NB4 (cell line): ENCODE measurements around the gene OR10V1.
A peak's percentile ranks its signal among the peaks of the same experiment; 100 is the strongest.

Source experiments
- DNase-seq: peaks from one replicate; pipeline ENCODE4 v3.0.0; 2010; ENCODE audit warnings: low read depth
- H3K4me3 ChIP-seq: one replicate; pipeline ENCODE4 v1.5.1; 2011; ENCODE audit warnings: mild to moderate bottlenecking, low read depth, low read length, moderate library complexity
- CTCF ChIP-seq: IDR thresholded peaks from one replicate; pipeline ENCODE4 v1.5.1; 2012; ENCODE audit warnings: low read depth, low read length
- MAX ChIP-seq: IDR thresholded peaks from 2 replicates; pipeline ENCODE4 v1.6.1; 2011; ENCODE audit warnings: low read depth, low read length
- MYC ChIP-seq: IDR thresholded peaks from 2 replicates; pipeline ENCODE4 v1.6.1; 2011; ENCODE audit warnings: low read depth, low read length
- POLR2A ChIP-seq: IDR thresholded peaks from 2 replicates; pipeline ENCODE4 v1.6.1; 2011; ENCODE audit warnings: mild to moderate bottlenecking; ENCODE audit not compliant: insufficient read length; ENCODE audit errors: extremely low read depth

OR10V1 gene

GRCh38 chr11:59669611-59670009 lies 44.0 kb downstream of the OR10V1 start:
- H3K4me3 ChIP-seq: peak overlapping the region; percentile 86
- DNase-seq: no peak
- TF ChIP-seq MAX: no peak
- TF ChIP-seq CTCF: no peak
- TF ChIP-seq POLR2A: no peak
- TF ChIP-seq MYC: no peak

GRCh38 chr11:59668950-59669610 lies 44.6 kb downstream of the OR10V1 start, which contains the start of gene PATL1:
PATL1 (minus strand) TSS chr11:59669037; CDS start chr11:59668895, 142 bp downstream.
- peak; percentile 73 for TF ChIP-seq MAX
- no peak for TF ChIP-seq CTCF
- TF ChIP-seq MYC: no peak; the same call in 1 of the 2 replicates
- peak; percentile 66 for TF ChIP-seq POLR2A
- peak; percentile 99 for DNase-seq
- peak within 1 kb of the TSS; percentile 86 for H3K4me3 ChIP-seq

GRCh38 chr11:59668188-59668949 lies 45.3 kb downstream of the OR10V1 start:
- H3K4me3 ChIP-seq: peak overlapping the region; percentile 82
- TF ChIP-seq POLR2A (no peak), MAX (no peak), MYC (no peak), CTCF (no peak)
- peak; percentile 65 for DNase-seq

- DNase-seq: no peak
- TF ChIP-seq CTCF (no peak), POLR2A (no peak), MYC (no peak), MAX (no peak)
- H3K4me3 ChIP-seq: peak overlapping the region; percentile 82
Measured at GRCh38 chr11:59667812-59668187, 45.8 kb downstream of the OR10V1 start.

GRCh38 chr11:59666969-59667368 lies 46.7 kb downstream of the OR10V1 start:
- H3K4me3 ChIP-seq: peak overlapping the region; percentile 82
- peak; percentile 13 for DNase-seq
- TF ChIP-seq CTCF (no peak), MAX (no peak), MYC (no peak), POLR2A (no peak)
